Colon (tissue), 2 donors: ENCODE measurements around the gene KCTD15.

ENCODE experiments used
- FAIRE-seq: peaks from 2 replicates; lab custom pipeline; 2012; peaks lifted over from hg19 to GRCh38; lab: Jason Lieb, UNC
- donor health status: control.
- donor health status: control.

The KCTD15 gene

DNA sequence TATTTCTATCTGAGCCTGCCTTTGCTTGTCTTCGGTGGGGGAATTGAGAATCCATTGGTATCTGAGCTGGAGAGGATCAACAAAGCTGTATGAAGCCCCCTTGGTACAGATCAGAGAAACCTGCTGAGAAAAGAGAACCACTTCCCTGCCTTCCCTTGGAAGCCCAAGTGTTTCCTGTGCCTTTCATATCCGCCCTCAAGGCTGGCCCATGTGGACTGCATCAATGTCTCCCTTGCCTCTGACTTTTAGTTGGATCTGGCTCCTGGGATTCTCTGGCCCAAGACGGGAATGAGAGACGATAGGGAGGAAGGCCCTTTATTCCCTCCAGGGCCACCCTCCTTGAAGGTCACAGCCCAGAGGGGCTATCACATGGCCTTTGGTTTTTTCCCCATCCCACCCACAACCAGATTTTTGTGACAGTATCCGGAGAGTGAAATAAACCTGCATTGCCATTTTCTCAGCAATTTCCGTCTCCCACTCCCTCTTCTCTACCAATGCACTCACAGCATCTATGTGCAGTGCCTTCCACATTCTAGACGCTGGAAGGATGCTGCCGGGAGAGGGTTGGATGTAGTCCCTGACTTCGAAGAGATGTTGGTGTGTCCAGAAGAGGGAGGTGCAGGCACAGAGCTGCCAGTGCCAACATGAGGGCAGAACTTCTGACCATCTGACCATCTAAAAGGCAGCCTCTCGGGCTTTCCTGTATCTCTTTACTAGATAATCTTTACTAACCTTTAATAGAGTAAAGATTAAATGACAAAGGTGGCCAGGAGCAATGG, 63.8 kb downstream of the KCTD15 start:
- no peak for FAIRE-seq

- FAIRE-seq, result no peak
Observed at GRCh38 chr19:33861950-33862349, 65.3 kb downstream of the KCTD15 start.

GRCh38 chr19:33862981-33863380, 66.3 kb downstream of the KCTD15 start:
- no peak for FAIRE-seq

- no peak for FAIRE-seq
Observed at GRCh38 chr19:33863436-33863835, 66.8 kb downstream of the KCTD15 start.

- no peak for FAIRE-seq
Observed at GRCh38 chr19:33864311-33864850, 67.7 kb downstream of the KCTD15 start.

GRCh38 chr19:33865306-33865705, 68.6 kb downstream of the KCTD15 start:
- no peak for FAIRE-seq
